ENCODE data around the gene LMAN1L.

- TF ChIP-seq EZH2 (IDR thresholded peaks at IDR 0.05; ENCODE audit: insufficient read depth, poor library complexity, severe bottlenecking), result no peak
- no peak for TF ChIP-seq EZH2phosphoT487 (IDR thresholded peaks at IDR 0.05; ENCODE audit: insufficient read depth, low read depth)
Measured at GRCh38 chr15:74845208-74845568, 32.6 kb downstream of the LMAN1L start.

Measured in GM23248 (cell line).